Measurements from ENCODE around the gene ADPRM.
"Not testable (repeated sequence)": the region's sequence is repeated elsewhere in the genome, so short reads cannot be mapped to it uniquely, and the experiment has no call there.

Gene ADPRM

DNA sequence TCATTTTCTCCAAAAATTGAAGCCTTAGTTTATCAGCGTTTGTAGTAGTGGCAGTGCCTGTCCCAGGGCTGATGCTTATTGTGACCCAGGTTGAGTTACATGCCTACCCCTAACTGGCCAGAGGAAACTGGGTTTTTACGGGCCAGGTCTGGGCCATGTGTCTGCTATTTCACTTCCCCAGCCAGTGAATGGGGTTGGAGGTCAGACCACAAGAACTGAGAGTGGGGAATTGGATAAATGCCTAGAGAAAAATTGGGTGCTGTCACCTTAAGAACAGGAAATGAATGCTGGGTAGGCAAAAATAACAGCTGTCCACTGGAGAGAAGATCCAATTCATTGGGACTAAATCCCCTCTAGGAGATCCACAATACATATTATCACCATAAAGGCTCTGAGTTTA, 5.2 kb downstream of the ADPRM start:
- DNase-seq: no peak

- no peak for DNase-seq
Measured at GRCh38 chr17:10705727-10706126, 8.3 kb downstream of the ADPRM start.

- no peak for DNase-seq
Measured at GRCh38 chr17:10713318-10713717, 15.9 kb downstream of the ADPRM start.

DNA sequence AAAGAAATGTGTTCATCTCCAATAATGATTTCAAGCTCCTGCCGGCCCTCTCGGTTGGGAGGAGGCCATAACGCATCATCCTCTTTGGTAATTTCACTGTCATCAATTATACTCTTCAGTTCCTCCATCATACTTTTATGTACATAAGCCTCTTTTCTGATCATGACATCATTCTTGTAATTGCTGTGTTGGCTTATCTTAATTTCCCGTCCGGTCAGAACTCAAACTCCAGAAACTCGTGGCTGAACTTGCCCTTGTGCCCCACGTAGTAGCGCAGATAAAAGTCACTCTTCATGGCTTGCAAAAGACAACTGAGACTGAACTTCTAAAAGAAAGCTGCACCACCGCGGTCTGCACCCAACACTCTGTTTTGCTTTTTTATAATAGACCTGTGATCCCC, 18.8 kb downstream of the ADPRM start:
- DNase-seq: no peak

DNA sequence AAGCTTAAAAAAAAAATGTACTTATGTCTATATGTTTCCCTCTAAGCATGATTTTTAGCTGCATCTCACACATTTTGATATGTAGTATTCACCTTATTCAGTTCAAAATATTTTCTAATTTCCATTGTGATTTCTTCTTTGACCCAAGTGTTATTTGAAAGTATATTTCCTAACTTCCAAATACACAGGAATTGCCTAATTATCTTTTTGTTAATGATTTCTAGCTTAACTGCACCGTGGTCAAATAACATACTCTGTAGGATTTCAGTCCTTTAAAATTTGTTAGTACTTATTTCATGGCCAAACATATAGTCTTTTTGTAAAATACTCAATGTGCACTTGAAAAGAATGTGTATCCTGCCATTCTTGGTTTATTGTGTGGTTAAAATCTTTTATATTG, 21.2 kb downstream of the ADPRM start:
- no peak for DNase-seq

DNA sequence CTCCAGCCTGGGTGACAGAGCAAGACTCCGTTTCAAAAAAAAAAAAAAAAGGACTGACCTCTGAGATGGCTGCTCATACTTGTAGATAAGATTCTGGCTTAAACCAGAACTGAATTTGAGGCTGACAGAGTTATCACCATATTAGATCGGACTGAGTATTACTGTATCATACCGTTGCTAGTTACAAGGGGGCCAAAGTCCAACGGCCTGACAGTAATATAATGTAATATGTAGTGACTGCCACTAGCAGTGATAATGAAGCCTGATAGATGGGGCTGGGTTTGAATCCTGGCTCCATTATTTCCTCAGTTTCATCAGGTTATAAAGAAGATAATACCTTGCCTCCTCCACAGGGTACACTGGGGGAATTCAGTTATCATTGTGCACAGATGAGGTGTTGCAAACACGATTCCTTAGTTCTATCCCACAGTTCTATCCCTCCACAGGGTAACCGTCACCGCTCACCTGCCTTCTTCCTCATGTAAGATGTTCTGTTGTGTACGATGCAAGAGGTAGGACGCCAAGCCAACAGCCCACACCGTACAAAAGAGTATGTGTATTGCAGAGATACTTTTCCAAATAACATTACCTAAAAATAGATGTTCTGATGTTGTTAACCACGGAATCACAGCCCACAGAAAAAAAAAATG, 27.3 kb downstream of the ADPRM start:
- no peak for DNase-seq

- DNase-seq: no peak
Measured at GRCh38 chr17:10725262-10725661, 27.9 kb downstream of the ADPRM start.

DNA sequence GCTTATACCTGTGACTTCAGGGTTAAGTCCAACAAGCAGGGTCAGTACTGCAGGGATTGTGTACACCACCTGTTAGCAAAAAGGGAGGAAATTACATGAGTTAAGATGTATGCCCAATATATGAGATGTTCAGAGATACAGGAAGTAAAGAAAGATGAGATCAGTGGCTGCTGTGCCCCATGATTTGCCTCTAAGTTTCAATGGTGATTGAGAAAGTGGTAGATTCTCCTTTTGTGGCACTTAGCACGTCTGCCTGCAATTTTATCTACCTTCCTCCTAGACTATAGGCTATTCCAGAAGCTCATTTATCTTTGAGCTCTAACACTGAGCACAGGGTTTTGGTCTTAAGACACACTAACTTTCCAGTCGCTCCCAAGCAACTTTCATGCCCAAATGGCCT, 28.8 kb downstream of the ADPRM start:
- no peak for DNase-seq

DNA sequence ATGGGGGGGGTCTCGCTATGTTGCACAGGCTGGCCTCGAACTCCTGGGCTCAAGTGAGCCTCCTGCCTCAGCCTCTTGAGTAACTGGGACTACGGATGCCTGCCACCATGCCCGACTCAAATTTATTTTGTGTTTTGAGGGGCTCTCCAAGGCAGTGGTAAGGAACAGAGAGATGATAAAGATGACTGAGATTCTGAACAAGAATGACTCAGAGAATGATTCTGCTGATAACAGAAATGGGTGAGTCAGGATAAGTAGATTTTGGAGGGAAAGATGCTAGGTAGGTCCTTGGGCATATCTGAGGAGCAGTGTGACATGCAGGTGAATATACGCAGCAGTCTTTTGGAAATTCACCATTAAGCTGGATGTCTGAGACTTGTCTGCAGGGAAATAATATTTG, 29.8 kb downstream of the ADPRM start:
- DNase-seq: no peak

- no peak for DNase-seq
Measured at GRCh38 chr17:10728331-10728892, 31.0 kb downstream of the ADPRM start.

DNA sequence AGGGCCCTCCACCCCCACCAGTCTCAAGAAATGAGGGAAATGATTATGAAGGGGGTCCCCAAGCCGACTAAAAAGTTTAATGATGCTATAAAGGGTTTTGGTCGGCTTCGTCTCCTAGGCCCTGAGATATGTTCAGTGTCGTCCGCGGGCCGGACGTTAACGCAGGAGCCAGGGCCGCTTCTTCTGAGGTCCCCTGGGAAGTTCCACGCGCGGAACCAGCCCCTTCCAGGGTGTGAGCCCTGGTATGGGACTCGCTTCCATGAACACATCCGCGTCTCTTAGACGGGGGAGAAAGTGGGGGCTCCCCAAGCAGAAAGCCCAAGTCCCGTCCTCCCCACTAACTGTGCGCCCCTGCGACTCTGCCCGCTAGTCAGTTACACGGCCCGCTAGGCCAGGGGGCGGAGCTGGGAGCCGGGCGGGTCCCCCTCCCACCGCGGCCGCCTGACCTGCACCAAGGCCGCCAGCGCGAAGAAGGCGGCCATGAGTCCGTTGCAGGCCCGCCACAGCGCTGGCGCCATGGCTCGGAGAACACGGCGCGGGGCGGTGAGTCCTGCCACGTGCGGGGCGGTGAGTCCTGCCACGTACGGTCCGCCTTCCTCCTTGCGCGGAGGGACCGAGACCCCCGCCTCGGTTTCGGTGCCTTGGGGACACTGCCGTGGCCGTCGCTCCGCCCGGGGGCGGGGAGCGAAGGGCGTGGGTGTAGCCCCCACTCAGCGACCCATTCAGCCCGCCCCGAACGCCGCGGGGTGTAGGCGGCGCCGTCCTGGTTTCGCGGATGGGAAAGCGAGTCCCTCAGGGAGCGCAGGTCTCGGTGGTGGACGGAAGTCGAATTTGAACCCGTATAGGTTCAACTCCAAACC, 32.2 kb downstream of the ADPRM start, which contains the start of gene TMEM220:
Gene TMEM220, minus strand, starts transcription at position 690 of the 860 bp plus-strand sequence. Its CDS starts 172 bp downstream, at position 518.
- no peak for DNase-seq

DNA sequence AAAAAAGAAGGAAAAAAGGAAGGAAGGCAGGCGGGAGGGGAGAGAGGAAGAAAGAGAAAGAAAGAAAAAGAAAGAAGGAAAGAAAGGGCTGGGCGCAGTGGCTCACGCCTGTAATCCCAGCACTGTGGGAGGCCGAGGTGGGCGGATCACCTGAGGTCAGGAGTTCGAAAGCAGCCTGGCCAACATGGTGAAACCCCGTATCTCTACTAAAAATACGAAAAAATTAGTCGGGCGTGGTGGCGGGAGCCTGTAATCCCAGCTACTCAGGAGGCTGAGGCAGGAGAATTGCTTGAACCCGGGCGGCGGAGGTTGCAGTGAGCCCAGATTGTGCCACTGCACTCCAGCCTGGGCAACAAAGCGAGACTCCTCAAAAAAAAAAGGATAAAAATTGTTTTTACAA, 32.9 kb downstream of the ADPRM start:
- not testable (repeated sequence) for DNase-seq

DNA sequence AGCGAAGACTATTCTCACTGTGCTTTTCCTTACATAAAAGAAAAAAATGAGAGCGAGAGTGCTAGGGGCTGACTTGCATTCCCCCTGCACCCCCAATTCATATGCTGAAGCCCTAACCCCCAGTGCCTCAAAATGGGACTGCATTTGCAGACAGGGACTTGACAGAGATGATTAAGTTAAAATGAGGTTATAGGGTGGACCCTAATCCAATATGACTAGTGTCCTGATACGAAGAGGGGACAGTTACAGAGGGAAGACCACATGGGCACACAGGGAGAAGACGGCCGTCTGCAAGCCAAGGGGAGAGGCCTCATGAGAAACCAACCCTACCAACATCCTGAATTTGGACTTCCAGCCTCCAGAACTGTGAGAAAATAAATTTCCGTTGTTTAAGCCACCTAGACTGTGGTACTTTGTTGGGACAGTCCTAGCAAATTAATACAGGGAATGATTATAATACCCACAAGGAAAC, 34.0 kb downstream of the ADPRM start:
- DNase-seq: no peak

- not testable (repeated sequence) for DNase-seq
Measured at GRCh38 chr17:10732121-10732520, 34.7 kb downstream of the ADPRM start.

- DNase-seq: no peak
Measured at GRCh38 chr17:10733666-10734065, 36.3 kb downstream of the ADPRM start.

DNA sequence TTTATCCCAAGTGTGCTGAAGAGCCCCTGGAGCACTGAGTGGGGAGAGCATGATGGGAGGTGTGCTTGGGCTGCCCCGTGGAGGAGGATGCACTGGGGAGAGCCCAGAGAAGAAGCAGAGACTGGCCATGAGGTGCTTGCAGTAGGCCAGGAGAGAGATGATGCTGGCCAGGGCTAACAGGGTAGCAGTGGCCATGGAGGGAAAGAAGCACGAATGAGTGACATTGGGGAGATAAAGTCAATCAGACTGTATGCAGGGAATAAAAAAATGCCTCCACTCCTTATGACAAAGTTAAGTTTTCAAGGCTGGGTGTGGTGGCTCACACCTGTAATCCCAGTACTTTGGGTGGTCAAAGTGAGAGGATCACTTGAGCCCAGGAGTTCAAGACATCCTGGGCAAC, 37.9 kb downstream of the ADPRM start:
- DNase-seq: no peak

DNA sequence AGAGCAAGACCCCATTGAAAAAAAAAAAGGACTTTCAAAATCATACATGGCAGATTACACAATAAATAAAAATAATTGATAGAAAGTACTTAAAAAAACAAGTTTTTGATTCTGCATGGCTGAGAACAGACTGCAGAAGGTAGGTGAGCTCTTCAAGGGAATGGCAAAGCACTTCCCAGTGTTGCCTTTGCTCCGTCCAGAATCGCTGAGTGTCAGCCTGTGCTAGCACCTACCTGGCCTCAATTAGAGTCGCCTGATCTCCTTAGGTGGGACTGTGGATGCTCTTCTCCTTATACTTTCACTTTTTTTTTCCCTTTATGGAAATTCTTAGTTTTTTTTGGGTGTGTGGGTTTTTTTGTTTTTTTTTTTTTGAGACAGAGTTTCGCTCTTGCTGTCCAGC, 38.4 kb downstream of the ADPRM start:
- DNase-seq: no peak

DNA sequence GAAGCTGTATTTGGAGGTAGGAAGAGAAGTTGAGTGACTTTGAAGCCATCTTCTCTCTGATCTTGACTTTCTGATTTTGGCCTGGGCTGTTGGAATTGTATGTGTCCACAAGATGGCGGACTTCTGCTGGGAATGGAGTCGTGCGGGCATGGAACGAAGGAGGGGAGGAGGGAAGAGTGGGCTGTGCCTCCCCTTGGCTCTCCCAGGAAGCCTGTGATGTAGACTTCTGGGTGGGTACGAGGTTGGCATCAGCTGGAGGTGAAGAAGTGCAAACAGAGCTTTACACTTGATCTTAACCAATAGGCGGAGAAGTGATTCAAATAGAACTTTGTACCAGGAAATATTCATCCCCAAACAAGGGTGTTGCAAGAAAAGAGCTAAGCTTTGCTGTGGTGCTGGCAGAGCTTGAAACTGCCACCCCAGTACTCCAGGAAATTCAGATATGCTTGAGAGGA, 39.8 kb downstream of the ADPRM start:
- DNase-seq: no peak

- DNase-seq: no peak
Measured at GRCh38 chr17:10737736-10738135, 40.3 kb downstream of the ADPRM start.

- DNase-seq: no peak
Measured at GRCh38 chr17:10738521-10739258, 41.3 kb downstream of the ADPRM start.

DNA sequence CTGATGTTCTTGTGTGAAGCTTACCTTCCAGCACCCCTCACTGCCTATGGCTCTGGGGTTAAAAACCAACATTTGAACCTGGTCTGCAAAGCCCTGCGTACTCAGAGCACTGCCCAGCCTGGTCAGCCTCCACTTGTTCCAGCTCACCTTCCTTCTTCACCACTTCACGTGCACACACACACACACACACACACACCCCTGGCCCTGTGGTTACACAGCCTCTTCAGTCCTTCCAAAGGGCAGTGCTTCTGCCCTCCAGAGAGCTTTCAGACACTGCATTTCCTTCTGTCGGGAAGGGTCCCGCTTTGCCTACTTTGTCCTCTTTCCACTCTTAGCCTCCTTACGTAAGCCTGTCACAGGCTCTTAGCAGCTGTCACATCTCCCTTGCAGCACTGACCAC, 42.0 kb downstream of the ADPRM start:
- DNase-seq: no peak

GRCh38 chr17:10741416-10742135, 44.2 kb downstream of the ADPRM start:
- no peak for DNase-seq
